HG03439 (cell line): ENCODE measurements around the gene ABCA2.

Experiments
- ATAC-seq: cut with Tn5 transposase; IDR thresholded peaks from one replicate; pipeline ENCODE4 v1.9.1; 2021; ENCODE audit warnings: mild to moderate bottlenecking, moderate library complexity; ENCODE audit not compliant: unreplicated experiment

Gene ABCA2

DNA sequence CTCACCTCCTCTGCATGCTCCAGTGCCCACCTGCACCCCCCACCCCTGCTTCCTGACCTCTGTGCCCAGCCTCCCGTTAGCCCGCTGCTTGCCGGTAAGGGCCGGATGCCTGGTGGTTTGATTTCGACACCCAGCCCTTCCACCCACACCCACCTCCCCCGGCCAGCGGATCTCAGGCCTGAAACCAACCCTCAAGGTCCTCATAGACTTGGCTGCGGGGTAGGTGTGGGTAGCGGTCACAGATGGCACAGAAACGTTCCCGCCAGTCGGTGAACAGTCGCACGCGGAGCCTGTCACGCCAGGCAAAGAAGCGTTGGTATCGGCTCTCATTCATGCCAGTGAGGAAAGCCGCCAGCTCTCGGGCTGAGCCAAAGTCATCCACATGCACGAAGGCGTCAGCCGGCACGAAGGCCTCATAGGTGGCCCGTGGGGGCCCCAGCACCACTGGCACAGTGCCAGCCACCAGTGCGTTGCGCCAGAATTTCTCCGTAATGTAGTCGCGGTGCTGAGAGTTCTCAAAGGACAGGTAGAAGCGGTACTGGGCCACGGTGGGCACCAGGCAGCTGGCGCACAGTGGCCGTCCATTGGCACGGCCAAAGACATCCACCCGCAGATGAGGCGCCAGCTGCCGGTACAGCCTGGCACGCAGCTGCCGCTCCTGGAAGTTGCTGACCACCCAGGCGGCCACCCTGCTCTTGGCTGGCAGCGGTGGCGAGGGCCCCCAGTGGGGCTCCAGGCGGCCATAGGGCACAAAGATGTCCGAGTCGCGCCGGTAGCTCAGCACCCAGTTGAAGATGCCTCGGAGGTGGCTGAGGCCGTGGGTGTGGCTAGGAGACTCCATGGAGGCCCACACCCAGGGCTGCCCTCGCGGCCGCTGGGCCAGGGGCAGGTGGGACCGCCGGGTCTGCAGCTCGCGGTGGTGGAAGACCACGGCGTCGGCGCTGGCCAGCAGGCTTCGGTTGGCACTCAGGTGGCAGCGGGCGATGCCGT is 2.8 kb upstream of the ABCA2 start:
- no peak for ATAC-seq

- no peak for ATAC-seq
Measured at GRCh38 chr9:137030006-137030405, 2.0 kb upstream of the ABCA2 start.

DNA sequence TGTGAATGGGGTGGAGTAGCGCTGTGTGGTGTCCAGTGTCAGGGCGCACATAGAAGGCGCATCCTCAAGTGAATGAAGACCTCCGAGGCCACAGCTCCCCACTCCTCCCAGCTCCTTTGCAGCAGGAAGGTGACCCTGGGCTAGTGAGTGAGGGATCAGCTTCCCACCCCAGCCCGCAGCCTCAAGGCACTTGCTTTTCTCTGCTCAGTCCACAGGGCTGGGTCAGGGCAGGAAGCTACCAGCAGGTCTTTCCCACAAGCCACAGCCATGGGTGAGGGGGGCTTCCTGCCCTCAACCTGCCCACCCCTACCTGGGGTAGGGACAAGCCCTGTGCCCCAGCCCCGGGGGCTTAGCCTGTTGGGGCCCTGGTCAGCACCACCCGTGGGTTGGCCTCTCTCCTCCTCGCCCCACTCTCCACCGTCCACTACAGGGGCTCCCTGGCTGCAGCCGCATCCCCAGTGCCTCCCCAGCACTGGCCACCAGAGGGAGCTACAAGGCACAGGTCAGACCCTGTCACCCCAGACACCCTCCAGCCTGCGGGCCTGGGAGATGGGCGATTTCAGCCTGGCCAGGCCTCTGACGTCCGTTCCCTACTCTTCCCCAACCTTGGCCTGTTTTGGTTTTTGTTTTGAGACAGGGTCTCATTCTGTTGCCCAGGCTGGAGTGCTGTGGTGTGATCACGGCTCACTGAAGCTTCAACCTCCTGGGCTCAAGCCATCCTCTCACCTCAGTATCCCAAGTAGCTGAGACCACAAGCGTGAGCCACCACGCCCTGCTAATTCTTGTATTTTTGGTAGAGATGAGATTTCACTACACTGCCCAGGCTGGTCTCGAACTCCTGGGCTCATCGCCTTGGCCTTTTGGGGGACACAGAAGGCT is 1.3 kb upstream of the ABCA2 start:
- no peak for ATAC-seq

DNA sequence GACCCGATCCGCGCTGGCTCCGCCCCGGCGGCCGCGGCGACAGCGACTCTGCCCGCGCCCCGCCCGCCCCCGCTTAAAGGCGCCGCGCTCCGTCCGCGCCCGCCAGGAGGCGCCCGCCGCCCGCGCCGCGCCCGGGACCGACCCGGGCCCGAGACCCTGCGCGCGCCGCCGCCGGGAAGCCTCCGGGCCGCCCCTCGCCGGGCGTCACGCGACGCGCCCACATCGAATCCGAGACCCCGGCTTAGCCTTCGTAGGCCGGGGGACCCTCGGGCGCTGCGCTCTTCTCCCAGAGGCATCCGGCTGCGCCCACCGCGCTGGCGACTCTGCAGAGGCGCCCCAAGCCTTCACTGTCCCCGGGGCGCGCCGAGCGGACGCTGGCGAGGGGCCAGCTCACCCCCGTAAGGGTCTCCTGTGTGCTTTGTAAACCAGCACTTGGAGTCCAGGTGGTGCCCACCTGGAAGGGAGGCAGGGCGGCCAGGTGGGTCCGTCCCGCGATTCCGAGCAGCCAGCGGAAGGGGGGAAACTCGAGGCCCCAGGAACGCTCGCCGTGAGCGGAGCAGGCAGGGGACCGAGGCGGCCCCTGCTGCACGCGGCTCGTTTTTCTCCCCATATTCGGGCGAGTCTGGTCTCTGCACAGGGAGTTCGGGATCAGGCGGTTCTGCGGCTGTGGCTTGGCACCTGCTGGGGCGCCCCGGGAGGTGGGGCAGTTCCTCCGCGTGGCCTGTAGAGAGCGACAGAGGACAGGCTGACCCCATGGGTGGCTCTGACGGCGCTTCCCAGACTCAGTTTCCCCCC is 423 bp upstream of the ABCA2 start:
- peak; percentile 33 for ATAC-seq

DNA sequence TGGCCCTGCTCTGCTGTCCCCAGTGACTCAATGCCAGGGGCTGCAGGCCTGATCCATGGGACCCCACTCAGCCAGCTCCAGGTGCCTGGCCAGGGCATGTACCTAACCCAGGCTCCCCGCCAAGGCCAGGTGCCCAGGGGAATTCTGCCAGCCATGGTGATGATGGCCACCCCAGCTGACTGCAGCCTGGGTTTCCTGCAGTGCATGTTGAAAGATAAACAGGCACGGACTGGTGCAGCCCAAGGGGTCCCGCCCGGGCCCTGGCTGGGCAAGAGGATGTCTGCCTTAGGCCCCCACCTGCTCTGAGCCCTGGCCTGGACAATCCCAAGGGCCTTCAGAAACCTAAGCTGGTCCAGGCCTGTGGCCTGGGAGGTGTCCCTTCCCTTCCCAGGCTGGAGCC is 1.2 kb downstream of the ABCA2 start:
- ATAC-seq = no peak

DNA sequence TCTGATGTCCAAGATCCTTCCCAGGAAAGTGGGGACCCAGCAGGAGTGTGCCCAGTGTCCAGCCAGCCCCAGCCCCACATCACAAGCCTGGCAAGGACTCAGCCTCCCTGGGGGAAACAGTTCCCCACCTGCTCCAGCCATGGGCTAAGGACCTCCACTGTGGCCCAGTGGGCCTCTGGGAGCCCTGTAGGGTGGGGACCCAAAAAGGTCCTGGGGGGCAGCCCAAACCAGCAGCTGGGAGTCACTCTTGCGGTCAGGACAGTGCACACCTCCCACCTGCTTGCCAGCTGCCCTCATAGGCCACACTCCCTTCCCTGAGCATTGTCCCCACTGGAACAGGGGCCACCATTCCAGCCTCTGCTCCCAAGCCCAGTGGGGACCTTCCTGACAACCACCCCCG is 1.7 kb downstream of the ABCA2 start:
- no peak for ATAC-seq

DNA sequence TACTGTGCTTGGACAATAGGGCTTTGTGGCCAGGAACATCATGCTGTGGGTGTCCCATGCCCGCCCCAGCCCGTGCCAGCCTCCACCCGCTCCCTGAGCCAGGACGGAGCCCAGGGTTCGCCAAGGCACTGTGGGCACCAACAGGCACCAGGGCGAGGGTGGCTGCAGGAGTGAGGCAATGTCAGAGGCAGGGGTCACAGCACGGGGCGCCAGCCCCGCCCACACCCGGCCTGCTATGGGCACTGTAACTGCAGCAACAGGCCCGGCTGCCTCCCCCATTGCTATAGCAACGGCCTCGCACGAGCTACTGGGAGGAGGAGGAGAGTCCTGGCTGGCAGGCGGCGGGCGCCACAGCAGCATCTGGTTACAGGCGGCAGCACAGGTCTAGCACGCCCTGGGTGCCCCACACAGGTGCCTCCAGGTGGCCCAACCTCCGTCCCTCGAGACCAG is 2.5 kb downstream of the ABCA2 start:
- ATAC-seq = no peak

DNA sequence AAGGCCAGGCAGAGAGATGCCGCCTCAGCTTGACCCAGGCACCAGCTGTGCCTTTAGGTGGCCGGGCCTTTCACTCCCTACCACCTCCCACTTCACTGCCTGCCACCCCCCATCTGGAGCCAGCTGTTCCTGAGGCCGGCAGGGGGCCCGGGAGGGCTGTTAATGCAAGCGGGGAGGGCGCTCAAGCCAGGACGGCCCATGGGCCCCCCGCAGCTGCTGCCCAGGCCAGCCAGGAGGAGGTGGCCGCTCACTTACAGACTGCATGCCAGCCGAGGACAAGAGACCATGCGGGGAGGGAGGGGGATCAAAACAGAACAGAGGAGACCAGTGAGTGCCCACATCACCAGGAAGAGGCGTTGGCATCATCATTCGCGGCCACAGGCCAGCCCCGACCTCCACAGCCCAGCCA is 4.5 kb downstream of the ABCA2 start:
- no peak for ATAC-seq

DNA sequence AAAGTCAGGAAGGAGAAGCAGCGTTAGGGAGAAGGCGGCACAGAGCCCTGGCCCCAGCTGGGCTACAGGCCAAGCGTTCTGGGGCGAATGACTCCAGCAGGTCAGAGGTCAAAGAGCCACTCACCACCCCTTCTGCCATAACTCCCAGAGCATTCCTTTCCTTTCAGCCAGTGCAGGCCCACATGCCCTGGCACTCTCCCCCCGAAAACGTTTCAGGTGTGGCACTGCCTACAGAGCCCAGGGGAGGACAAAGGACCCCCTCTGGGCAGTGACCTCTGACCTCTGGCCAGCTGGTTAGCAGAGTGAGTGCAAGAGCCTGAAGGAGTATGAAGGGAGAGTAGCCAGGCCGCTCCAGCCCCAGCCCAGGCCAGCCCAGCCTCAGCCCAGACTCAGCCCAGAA is 4.9 kb downstream of the ABCA2 start:
- no peak for ATAC-seq

DNA sequence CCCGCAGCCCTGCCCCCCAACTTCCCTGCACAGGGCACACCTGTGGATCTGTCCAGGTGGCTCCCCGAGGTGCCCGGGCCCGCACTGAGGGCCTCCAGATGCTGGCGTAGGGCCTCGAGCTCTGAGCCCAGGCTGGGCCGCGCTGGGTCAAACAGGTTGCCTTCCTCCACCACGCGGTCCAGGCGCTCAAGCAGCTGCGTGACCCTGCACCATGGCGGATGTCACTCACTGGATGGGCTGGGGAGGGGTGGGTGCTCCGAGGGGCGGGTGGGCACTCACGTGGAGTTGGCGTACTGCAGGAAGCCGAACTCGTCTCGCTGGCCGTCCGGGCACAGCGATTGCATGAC is 5.4 kb downstream of the ABCA2 start:
- ATAC-seq = no peak

GRCh38 chr9:137021979-137022661 is 5.9 kb downstream of the ABCA2 start:
- no peak for ATAC-seq

- ATAC-seq = no peak
Measured at GRCh38 chr9:137021568-137021978, 6.5 kb downstream of the ABCA2 start.

GRCh38 chr9:137020771-137021567 is 7.1 kb downstream of the ABCA2 start:
- ATAC-seq = no peak

GRCh38 chr9:137019891-137020683 is 8.0 kb downstream of the ABCA2 start:
- ATAC-seq = no peak

DNA sequence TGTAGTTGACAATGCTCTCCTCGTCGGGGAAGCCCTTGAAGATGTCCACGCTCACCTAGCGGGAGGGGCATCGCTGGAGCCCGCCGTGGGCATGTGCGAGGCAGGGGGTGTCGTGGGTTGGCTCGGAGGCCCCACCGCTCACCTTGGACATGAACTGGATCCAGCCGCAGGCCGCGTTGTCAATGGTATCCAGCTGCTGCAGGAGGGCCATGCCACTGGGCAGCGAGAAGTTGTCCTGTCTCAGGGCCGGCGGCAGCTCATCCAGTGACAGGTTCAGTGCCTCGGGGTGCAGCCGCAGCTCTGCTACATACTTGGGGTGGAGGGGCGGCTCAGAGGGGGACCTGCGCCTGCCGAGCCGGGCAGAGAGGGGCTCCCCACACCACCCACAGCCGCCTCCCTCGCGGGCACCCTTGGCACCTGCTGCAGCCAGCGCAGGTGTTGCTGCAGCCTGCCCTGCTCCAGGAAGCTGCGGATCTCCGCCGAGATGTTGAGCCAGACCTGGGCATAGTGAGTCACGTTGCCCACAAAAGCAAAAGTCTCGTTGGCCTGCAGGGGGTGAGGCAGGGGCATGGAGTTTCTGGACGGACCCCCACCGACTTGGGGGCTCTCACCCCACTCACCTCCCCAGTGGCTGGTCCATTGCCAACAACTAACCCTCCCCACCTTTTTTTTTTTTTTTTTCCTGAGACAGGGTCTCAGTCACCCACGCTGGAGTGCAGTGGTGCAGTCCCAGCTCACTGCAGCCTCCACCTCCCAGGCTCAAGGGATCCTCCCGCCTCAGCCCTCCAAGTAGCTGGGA is 9.1 kb downstream of the ABCA2 start:
- no peak for ATAC-seq

- no peak for ATAC-seq
Measured at GRCh38 chr9:137017791-137018497, 10.1 kb downstream of the ABCA2 start.

- ATAC-seq = no peak
Measured at GRCh38 chr9:137017071-137017470, 11.0 kb downstream of the ABCA2 start.
